GM23338 (cell line): ENCODE measurements around the gene ALB. TPM values are rescaled to one million over a fixed set of nuclear protein-coding genes. Genes with fewer than 3 reads are reported as not detected.

Experiments used
- ATAC-seq: fragments of 200-7000 bp; cut with Tn5 transposase; 3 replicates; pipeline ENCODE4 v1.9.1; 2020
- DNase-seq: peaks from one replicate; pipeline ENCODE4 v3.0.0-alpha.2; 2015; ENCODE audit warnings: low spot score
- H2AFZ ChIP-seq: fragments of 200-600 bp; sonication (generic); 2 replicates; pipeline ENCODE4 v1.8.0; 2016; ENCODE audit warnings: antibody characterized with exemption, mild to moderate bottlenecking, moderate library complexity
- H3F3A ChIP-seq: fragments of 200-600 bp; sonication (generic); replicated peaks from 2 replicates; pipeline ENCODE4 v1.8.0; 2017; ENCODE audit warnings: antibody characterized with exemption, mixed run types, low read depth
- H3K27ac ChIP-seq: fragments of 200-600 bp; sonication (generic); 2 replicates; pipeline ENCODE4 v1.6.1; 2016; ENCODE audit warnings: low read depth
- H3K27me3 ChIP-seq: fragments of 200-600 bp; sonication (generic); 2 replicates; pipeline ENCODE4 v1.8.0; 2016; ENCODE audit warnings: mild to moderate bottlenecking, mixed run types, moderate library complexity; ENCODE audit not compliant: insufficient read depth
- H3K36me3 ChIP-seq: fragments of 200-600 bp; sonication (generic); 2 replicates; pipeline ENCODE4 v1.8.0; 2016; ENCODE audit warnings: mild to moderate bottlenecking; ENCODE audit not compliant: insufficient read depth
- H3K4me1 ChIP-seq: fragments of 200-600 bp; sonication (generic); 2 replicates; pipeline ENCODE4 v1.8.0; 2016; ENCODE audit warnings: mild to moderate bottlenecking, moderate library complexity; ENCODE audit not compliant: insufficient read depth
- H3K4me2 ChIP-seq: fragments of 200-600 bp; sonication (generic); 2 replicates; pipeline ENCODE4 v1.7.1; 2017; ENCODE audit warnings: mixed run types
- H3K4me3 ChIP-seq: fragments of 200-600 bp; sonication (generic); 2 replicates; pipeline ENCODE4 v1.6.1; 2016; ENCODE audit warnings: mixed run types
- H3K79me2 ChIP-seq: fragments of 200-600 bp; sonication (generic); replicated peaks from 2 replicates; pipeline ENCODE4 v1.8.0; 2017; ENCODE audit warnings: mild to moderate bottlenecking; ENCODE audit not compliant: insufficient read depth
- H3K9me2 ChIP-seq: fragments of 200-600 bp; sonication (generic); 2 replicates; pipeline ENCODE4 v1.8.0; 2017; ENCODE audit not compliant: insufficient read depth
- H4K20me1 ChIP-seq: fragments of 200-600 bp; sonication (generic); replicated peaks from 2 replicates; pipeline ENCODE4 v1.8.0; 2017; ENCODE audit warnings: mild to moderate bottlenecking; ENCODE audit not compliant: insufficient read depth
- H3K27ac Mint-ChIP-seq: 2 replicates; pipeline ENCODE4 v1.8.0; 2020; ENCODE audit warnings: inconsistent platforms, mild to moderate bottlenecking, moderate library complexity, mixed read lengths
- H3K27me3 Mint-ChIP-seq: 3 replicates; pipeline ENCODE4 v1.8.0; 2022; ENCODE audit warnings: low read depth, mild to moderate bottlenecking, moderate library complexity, mixed read lengths, inconsistent platforms; ENCODE audit not compliant: insufficient read depth, poor library complexity
- H3K36me3 Mint-ChIP-seq: 3 replicates; pipeline ENCODE4 v1.8.0; 2021; ENCODE audit warnings: low read depth, mild to moderate bottlenecking, inconsistent platforms, moderate library complexity, mixed read lengths
- H3K4me1 Mint-ChIP-seq: 3 replicates; pipeline ENCODE4 v1.8.0; 2020; ENCODE audit warnings: mild to moderate bottlenecking, inconsistent platforms, mixed read lengths
- H3K4me3 Mint-ChIP-seq: 3 replicates; pipeline ENCODE4 v1.8.0; 2021; ENCODE audit warnings: moderate library complexity, mild to moderate bottlenecking, inconsistent platforms, mixed read lengths
- H3K9me3 Mint-ChIP-seq: 3 replicates; pipeline ENCODE4 v1.8.0; 2020; ENCODE audit warnings: moderate library complexity, mild to moderate bottlenecking, inconsistent platforms, mixed read lengths
- CREB1 ChIP-seq: fragments of 250-450 bp; sonication (Bioruptor Pico); IDR thresholded peaks from 2 replicates; pipeline ENCODE4 v1.5.0; 2020; ENCODE audit warnings: low read depth, mild to moderate bottlenecking, moderate library complexity
- CTCF ChIP-seq, 2 experiments: fragments of 200-600 bp in 1 of 2; sonication (generic) in 1 of 2; conservative IDR thresholded peaks; 2 replicates each; pipeline versions ENCODE4 v1.5.1 to v1.6.1; 2016 to 2017; ENCODE audit warnings: antibody characterized with exemption in 2 of 2, low read depth in 2 of 2, mild to moderate bottlenecking in 2 of 2, moderate library complexity in 1 of 2
- ETS1 ChIP-seq: IDR thresholded peaks from 2 replicates; pipeline ENCODE4 v1.6.1; 2016; ENCODE audit warnings: antibody characterized with exemption
- EZH2 ChIP-seq: fragments of 200-600 bp; sonication (generic); IDR thresholded peaks from one replicate; pipeline ENCODE4 v1.8.0; 2017; ENCODE audit warnings: antibody characterized with exemption, mild to moderate bottlenecking, low read depth; ENCODE audit not compliant: unreplicated experiment
- EZH2phosphoT487 ChIP-seq: fragments of 200-600 bp; sonication (generic); IDR thresholded peaks from one replicate; pipeline ENCODE4 v1.8.1; 2018; ENCODE audit warnings: antibody characterized with exemption; ENCODE audit not compliant: unreplicated experiment
- JUNB ChIP-seq: IDR thresholded peaks from one replicate; pipeline ENCODE4 v1.6.1; 2016; ENCODE audit warnings: antibody characterized with exemption; ENCODE audit not compliant: unreplicated experiment
- NANOG ChIP-seq: IDR thresholded peaks from 2 replicates; pipeline ENCODE4 v1.6.1; 2016; ENCODE audit warnings: antibody characterized with exemption, borderline replicate concordance
- POLR2AphosphoS5 ChIP-seq: IDR thresholded peaks from 2 replicates; pipeline ENCODE4 v1.6.1; 2016; ENCODE audit warnings: antibody characterized with exemption, low read depth
- REST ChIP-seq: IDR thresholded peaks from one replicate; pipeline ENCODE4 v1.6.1; 2018; ENCODE audit warnings: antibody characterized with exemption; ENCODE audit not compliant: unreplicated experiment
- STAT1 ChIP-seq: IDR thresholded peaks from one replicate; pipeline ENCODE4 v1.6.1; 2016; ENCODE audit warnings: antibody characterized with exemption; ENCODE audit not compliant: unreplicated experiment
- ZNF114 ChIP-seq: fragments of 250-450 bp; sonication (Bioruptor Pico); IDR thresholded peaks from 2 replicates; pipeline ENCODE4 v1.5.0; 2020; ENCODE audit warnings: mild to moderate bottlenecking, moderate library complexity
- ZNF331 ChIP-seq: fragments of 250-450 bp; sonication (Bioruptor Pico); IDR thresholded peaks from 2 replicates; pipeline ENCODE4 v1.5.0; 2020; ENCODE audit warnings: low read depth, mild to moderate bottlenecking, moderate library complexity
- polyA plus RNA-seq: library from polyadenylated mRNA; unstranded; fragments of >200 nt; fragmentation: Nextera tagmentation; extraction: Ambion mirVana; gene quantifications from 2 replicates; pipeline ENCODE4 v1.2.1, GENCODE V29; 2016
- total RNA-seq: library from RNA; depleted of rRNA; stranded (reverse); fragments of >200 nt; shearing (Covaris generic); gene quantifications from 2 replicates; pipeline ENCODE4 v1.2.3, GENCODE V29; 2014

The ALB gene
- total and polyA plus RNA-seq, 2 experiments from 2014 or later = not detected

GRCh38 chr4:73439991-73440390 is 35.9 kb downstream of the ALB start:
- Mint-ChIP-seq H3K27ac (no peak overlapping the region), H3K9me3 (no peaks in the 10 kb centered on the region), H3K36me3 (no peaks in the 10 kb centered on the region), H3K4me3 (no peak overlapping the region), H3K4me1 (no peaks in the 10 kb centered on the region), H3K27me3 (no peaks in the 10 kb centered on the region)
- no peaks in the 10 kb centered on the region for H3K4me1 ChIP-seq
- no peaks in the 10 kb centered on the region for H3F3A ChIP-seq
- H4K20me1 ChIP-seq = no peaks in the 10 kb centered on the region
- ATAC-seq (no peak), DNase-seq (no peak)
- H2AFZ ChIP-seq = no peak overlapping the region
- H3K4me3 ChIP-seq = no peak overlapping the region
- H3K9me2 ChIP-seq = no peaks in the 10 kb centered on the region
- H3K36me3 ChIP-seq = no peaks in the 10 kb centered on the region
- no peaks in the 10 kb centered on the region for H3K79me2 ChIP-seq
- no peak overlapping the region for H3K27ac ChIP-seq
- TF ChIP-seq REST = no peak
- no peak for TF ChIP-seq ETS1
- TF ChIP-seq EZH2 = no peak
- no peak for TF ChIP-seq ZNF114
- TF ChIP-seq NANOG = no peak
- TF ChIP-seq CREB1 (CRISPR knock-in tag) = no peak
- TF ChIP-seq EZH2phosphoT487 = no peak
- H3K27me3 ChIP-seq = no peaks in the 10 kb centered on the region
- H3K4me2 ChIP-seq = no peak overlapping the region

GRCh38 chr4:73440653-73441052 is 36.6 kb downstream of the ALB start:
- no peaks in the 10 kb centered on the region for H3K27me3 ChIP-seq
- H3K9me2 ChIP-seq = no peaks in the 10 kb centered on the region
- H3K4me3 Mint-ChIP-seq = no peak overlapping the region
- no peaks in the 10 kb centered on the region for H3K79me2 ChIP-seq
- TF ChIP-seq STAT1 (no peak), ETS1 (no peak), ZNF331 (CRISPR knock-in tag) (no peak), JUNB (no peak), EZH2phosphoT487 (no peak), POLR2AphosphoS5 (no peak), REST (no peak), ZNF114 (no peak), CTCF (conservative IDR thresholded peaks at IDR 0.05; ENCODE audit: low read depth in 2 of 2) (no peak), NANOG (no peak)
- H3K4me3 ChIP-seq = no peak overlapping the region
- DNase-seq (no peak), ATAC-seq (no peak)
- no peaks in the 10 kb centered on the region for H4K20me1 ChIP-seq
- H3K4me2 ChIP-seq = no peak overlapping the region
- no peaks in the 10 kb centered on the region for H3K4me1 ChIP-seq
- H3K36me3 Mint-ChIP-seq = no peaks in the 10 kb centered on the region
- no peaks in the 10 kb centered on the region for H3K36me3 ChIP-seq
- H3K27ac Mint-ChIP-seq = no peak overlapping the region
- no peaks in the 10 kb centered on the region for H3F3A ChIP-seq
- H3K9me3 Mint-ChIP-seq = no peaks in the 10 kb centered on the region
- no peak overlapping the region for H3K27ac ChIP-seq
- no peaks in the 10 kb centered on the region for H3K27me3 Mint-ChIP-seq
- H3K4me1 Mint-ChIP-seq = no peaks in the 10 kb centered on the region
- no peak overlapping the region for H2AFZ ChIP-seq
